Epithelial cell of prostate (primary cell): ENCODE data around the gene BLM.
"Not testable (repeated sequence)": the region's sequence is repeated elsewhere in the genome, so short reads cannot be mapped to it uniquely, and the experiment has no call there.

ENCODE experiments used
- DNase-seq: peaks from one replicate; pipeline ENCODE4 v3.0.0-alpha.2; 2011; ENCODE audit warnings: low read depth, low spot score
- H3K27ac ChIP-seq: fragments of 450-650 bp; 2 replicates; pipeline ENCODE4 v1.5.1; 2017; ENCODE audit warnings: mild to moderate bottlenecking

Gene BLM

GRCh38 chr15:90716976-90717821 lies at the start of gene BLM:
BLM (plus strand) TSS chr15:90717346; CDS start chr15:90747393, 30,047 bp downstream.
- H3K27ac ChIP-seq, result peak within 1 kb of the TSS; percentile 65
- peak; percentile 80 for DNase-seq

GRCh38 chr15:90667755-90668345 lies 49.3 kb upstream of the BLM start:
- peak overlapping the region; percentile 35 for H3K27ac ChIP-seq
- DNase-seq, result not testable (repeated sequence)

GRCh38 chr15:90670631-90671030 lies 46.5 kb upstream of the BLM start:
- H3K27ac ChIP-seq, DNase-seq: not testable (repeated sequence)

- H3K27ac ChIP-seq, result no peak overlapping the region
- no peak for DNase-seq
Observed at GRCh38 chr15:90671216-90671615, 45.9 kb upstream of the BLM start.

- not testable (repeated sequence) for DNase-seq, H3K27ac ChIP-seq
Observed at GRCh38 chr15:90673357-90673756, 43.8 kb upstream of the BLM start.

DNA sequence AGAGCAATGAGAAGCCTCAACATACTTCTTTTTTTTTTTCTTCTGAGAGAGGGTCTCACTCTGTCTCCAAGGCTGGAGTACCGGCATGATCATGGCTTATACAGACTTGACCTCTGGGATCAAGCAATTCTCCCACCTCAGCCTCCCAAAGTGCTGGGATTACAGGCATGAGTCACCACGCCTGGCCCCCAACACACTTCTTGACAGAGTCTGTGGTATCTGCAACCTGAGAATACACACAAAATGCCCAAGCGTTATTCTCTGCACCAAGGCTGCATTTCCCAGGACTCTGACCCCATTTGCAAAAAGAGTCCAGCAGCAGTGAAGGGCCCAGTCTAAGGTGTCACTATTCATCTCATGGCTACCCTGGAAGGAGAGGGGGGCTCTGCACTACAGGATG lies 42.7 kb upstream of the BLM start:
- no peak overlapping the region for H3K27ac ChIP-seq
- DNase-seq, result no peak

- no peak overlapping the region for H3K27ac ChIP-seq
Observed at GRCh38 chr15:90675464-90675863, 41.7 kb upstream of the BLM start.

GRCh38 chr15:90677807-90678790 lies 39.0 kb upstream of the BLM start:
- DNase-seq, result no peak
- H3K27ac ChIP-seq, result no peak overlapping the region

More at GRCh38 chr15:90675464-90675863, 41.7 kb upstream of the BLM start:
- DNase-seq, result no peak

DNA sequence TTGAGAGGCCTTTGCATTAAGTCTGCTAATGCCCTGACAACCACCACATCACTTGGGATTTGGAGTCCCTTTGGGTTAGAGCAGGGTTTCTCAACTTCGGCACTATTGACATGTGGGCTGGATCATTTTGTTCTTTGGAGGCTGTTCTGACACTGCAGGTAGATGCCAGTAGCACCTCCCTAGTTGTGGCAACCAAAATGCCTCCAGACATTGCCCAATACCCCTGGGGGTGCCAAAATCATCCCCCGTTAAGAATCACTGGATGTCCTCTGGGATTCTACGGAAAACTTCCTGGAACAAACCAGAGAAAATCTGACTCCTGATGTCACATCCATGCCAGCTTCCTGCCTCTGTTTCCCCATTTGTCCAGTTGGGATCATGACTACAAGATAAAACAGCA lies 37.2 kb upstream of the BLM start:
- DNase-seq, result no peak
- H3K27ac ChIP-seq, result no peak overlapping the region

GRCh38 chr15:90680371-90680935 lies 36.7 kb upstream of the BLM start:
- peak; percentile 62 for DNase-seq

GRCh38 chr15:90681056-90681455 lies 36.1 kb upstream of the BLM start:
- DNase-seq, result no peak
- H3K27ac ChIP-seq, result no peak overlapping the region

More at GRCh38 chr15:90680371-90680935, 36.7 kb upstream of the BLM start:
- H3K27ac ChIP-seq, result no peak overlapping the region

DNA sequence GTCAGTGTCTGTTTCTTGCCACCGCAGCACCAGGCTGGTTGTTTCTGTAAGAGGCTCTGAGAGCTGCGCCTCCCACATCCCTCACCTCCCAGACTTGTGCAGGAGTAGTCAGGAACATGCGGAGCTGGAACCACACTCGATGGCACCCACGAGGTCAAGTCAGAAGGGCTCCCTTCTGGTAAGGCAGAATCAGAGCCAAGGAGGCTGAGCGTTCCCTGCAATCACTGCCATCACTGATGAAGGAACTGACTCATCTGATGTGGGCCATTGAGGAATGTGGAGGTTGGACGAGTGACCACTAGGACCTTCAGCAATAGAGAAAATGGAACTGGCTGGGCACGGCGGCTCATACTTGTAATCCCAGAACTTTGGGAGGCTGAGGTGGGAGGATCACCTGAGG lies 35.7 kb upstream of the BLM start:
- H3K27ac ChIP-seq, result no peak overlapping the region
- DNase-seq, result no peak

DNA sequence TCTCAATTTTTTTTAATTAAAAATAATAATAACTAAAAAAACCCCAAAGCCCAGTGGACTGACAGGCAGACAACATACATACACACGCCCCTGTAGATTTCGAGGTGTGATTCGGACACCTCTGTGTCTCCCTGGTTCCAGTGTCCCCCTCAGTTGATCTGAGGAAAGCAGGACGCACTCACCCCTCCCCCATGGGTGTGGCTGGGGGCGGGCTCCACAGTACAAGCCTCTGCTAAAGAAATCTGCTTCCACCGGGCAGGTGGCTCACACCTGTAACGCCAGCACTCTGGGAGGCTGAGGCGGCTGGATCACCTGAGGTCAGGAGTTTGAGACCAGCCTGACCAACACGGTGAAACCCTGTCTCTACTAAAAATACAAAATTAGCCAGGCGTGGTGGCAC lies 33.8 kb upstream of the BLM start:
- no peak for DNase-seq
- H3K27ac ChIP-seq, result no peak overlapping the region

- no peak for DNase-seq
- no peak overlapping the region for H3K27ac ChIP-seq
Observed at GRCh38 chr15:90683876-90684275, 33.3 kb upstream of the BLM start.

GRCh38 chr15:90684281-90684680 lies 32.9 kb upstream of the BLM start:
- no peak for DNase-seq
- no peak overlapping the region for H3K27ac ChIP-seq

- H3K27ac ChIP-seq, result no peak overlapping the region
- DNase-seq, result no peak
Observed at GRCh38 chr15:90685591-90686434, 31.3 kb upstream of the BLM start.

DNA sequence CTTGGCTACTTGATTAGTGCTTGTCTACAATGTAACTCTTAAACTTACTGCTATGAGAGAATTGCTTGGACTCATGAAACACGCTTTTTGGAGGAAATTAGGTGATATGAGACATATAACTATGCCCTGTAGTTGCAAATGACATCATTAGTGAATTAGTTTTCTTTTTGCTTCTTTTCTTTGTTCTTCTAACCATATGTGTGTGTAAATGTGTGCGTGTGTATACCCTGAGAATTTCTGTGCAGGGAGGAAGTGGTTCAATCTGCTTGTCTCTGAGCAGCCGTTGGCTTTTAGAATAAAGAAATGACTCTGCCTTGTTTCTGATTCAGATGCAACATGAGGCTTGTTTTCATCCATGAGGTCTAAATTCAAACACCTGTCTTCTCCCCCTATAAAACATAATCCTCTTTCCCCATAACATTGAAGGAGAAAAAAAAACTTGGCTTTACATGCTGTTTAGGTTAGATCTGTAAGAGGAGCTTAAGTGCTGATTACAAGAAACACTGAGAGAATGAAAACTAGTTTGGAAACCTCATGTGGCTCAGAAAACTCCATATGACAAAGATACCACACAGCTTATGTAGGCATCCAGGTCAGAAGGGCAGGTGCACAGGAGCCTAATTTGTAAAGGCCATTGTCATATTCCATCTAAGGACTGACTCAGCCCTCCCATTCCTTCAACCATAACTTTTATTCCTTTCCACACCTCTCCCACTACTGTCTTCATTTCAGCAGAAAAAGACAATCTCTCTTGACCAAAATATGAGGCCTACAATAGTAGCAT lies 30.5 kb upstream of the BLM start:
- H3K27ac ChIP-seq, result no peak overlapping the region
- no peak for DNase-seq

DNA sequence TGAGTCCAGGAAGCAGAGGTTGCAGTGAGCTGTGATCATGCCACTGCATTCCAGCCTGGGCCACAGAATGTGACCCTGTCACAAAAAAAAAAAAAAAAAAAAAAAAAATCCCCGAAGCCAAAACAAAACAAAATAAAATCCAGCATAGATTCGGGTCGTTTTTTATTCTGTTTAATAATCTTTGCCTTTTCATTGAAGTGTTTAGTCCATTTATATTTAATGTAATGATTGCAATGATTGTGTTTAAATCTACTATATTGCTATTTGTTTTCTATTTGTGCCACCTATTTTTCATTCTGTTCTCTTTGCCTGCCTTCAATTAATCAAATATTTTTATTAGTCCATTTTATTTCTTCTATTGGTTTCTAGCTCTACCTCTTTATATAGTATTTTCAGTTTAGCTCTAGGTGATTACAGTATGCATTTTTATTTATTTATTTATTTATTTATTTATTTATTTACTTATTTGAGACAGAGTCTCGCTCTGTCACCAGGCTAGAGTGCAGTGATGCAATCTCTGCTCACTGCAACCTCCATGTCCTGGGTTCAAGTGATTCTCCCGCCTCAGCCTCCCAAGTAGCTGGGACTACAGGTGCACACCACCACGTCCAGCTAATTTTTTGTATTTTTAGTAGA lies 27.7 kb upstream of the BLM start:
- H3K27ac ChIP-seq, DNase-seq: not testable (repeated sequence)
